DOHH2 (cell line): ENCODE results near the gene IL9.

Experiments
- CTCF ChIP-seq: fragments of 200-600 bp; sonication (generic); IDR thresholded peaks from one replicate; pipeline ENCODE4 v1.5.1; 2014; ENCODE audit warnings: antibody characterized with exemption, mild to moderate bottlenecking, low read depth, low read length; ENCODE audit not compliant: poor library complexity, severe bottlenecking
- EZH2phosphoT487 ChIP-seq: fragments of 200-600 bp; sonication (generic); IDR thresholded peaks from 2 replicates; pipeline ENCODE4 v1.6.1; 2017; ENCODE audit warnings: borderline replicate concordance, mild to moderate bottlenecking, antibody characterized with exemption, low read length, moderate library complexity, mixed read lengths

GRCh38 chr5:135866016-135866415, 29.6 kb downstream of the IL9 start:
- TF ChIP-seq CTCF (no peak), EZH2phosphoT487 (no peak)
